PC-9 (cell line): ENCODE measurements around the gene TNFRSF8. TPM values are rescaled to one million over a fixed set of nuclear protein-coding genes. Genes with fewer than 3 reads are reported as not detected.
"Not testable (repeated sequence)": the region's sequence is repeated elsewhere in the genome, so short reads cannot be mapped to it uniquely, and the experiment has no call there.

ENCODE experiments used
- BruUV-seq: library from RNA; stranded (reverse); fragments of 400-500 nt; replicated peaks from 2 replicates; lab custom pipeline; 2021; lab: Mats Ljungman, UMichigan
- CTCF ChIA-PET: fragments of 300-600 bp; sonication (Branson Sonifier 250); formaldehyde crosslinking; loops from one replicate; lab custom pipeline; 2022; ENCODE audit warnings: antibody characterized with exemption; lab: Charles Lee
- POLR2A ChIA-PET: fragments of 300-600 bp; sonication (Branson Sonifier 250); formaldehyde crosslinking; loops from one replicate; lab custom pipeline; 2022; ENCODE audit warnings: antibody characterized with exemption; ENCODE audit not compliant: unreplicated experiment; lab: Charles Lee
- DNase-seq, 2 experiments: peaks; one replicate each; pipeline versions ENCODE4 v3.0.0 to v3.0.0-alpha.2; 2015 to 2022; ENCODE audit warnings: mixed read lengths in 1 of 2
- H2AFZ ChIP-seq: fragments of 200-600 bp; sonication (generic); 2 replicates; pipeline ENCODE4 v1.8.1; 2017; ENCODE audit warnings: antibody characterized with exemption
- H3F3A ChIP-seq: fragments of 200-600 bp; sonication (generic); 2 replicates; pipeline ENCODE4 v1.8.1; 2017; ENCODE audit warnings: antibody characterized with exemption, mild to moderate bottlenecking, low read depth; ENCODE audit not compliant: insufficient read depth
- H3K27ac ChIP-seq: fragments of 200-600 bp; sonication (generic); 2 replicates; pipeline ENCODE4 v1.6.1; 2016; ENCODE audit warnings: mixed run types
- H3K27me3 ChIP-seq: fragments of 200-600 bp; sonication (generic); 2 replicates; pipeline ENCODE4 v1.6.1; 2016; ENCODE audit warnings: low read depth, mixed run types; ENCODE audit not compliant: insufficient read depth
- H3K36me3 ChIP-seq: fragments of 200-600 bp; sonication (generic); 2 replicates; pipeline ENCODE4 v1.6.1; 2016; ENCODE audit warnings: low read depth, mixed run types
- H3K4me1 ChIP-seq: fragments of 200-600 bp; sonication (generic); replicated peaks from 2 replicates; pipeline ENCODE4 v1.6.1; 2016; ENCODE audit warnings: mixed run types; ENCODE audit not compliant: insufficient read depth
- H3K4me2 ChIP-seq: fragments of 200-600 bp; sonication (generic); 2 replicates; pipeline ENCODE4 v1.6.1; 2017; ENCODE audit warnings: mixed run types
- H3K4me3 ChIP-seq: fragments of 200-600 bp; sonication (generic); 2 replicates; pipeline ENCODE4 v1.6.1; 2016; ENCODE audit warnings: mixed run types
- H3K79me2 ChIP-seq: fragments of 200-600 bp; sonication (generic); 2 replicates; pipeline ENCODE4 v1.6.1; 2017; ENCODE audit warnings: low read depth, mixed run types
- H3K9me2 ChIP-seq: fragments of 200-600 bp; sonication (generic); 2 replicates; pipeline ENCODE4 v1.8.1; 2017; ENCODE audit warnings: mild to moderate bottlenecking; ENCODE audit not compliant: insufficient read depth
- H3K9me3 ChIP-seq: fragments of 200-600 bp; sonication (generic); 2 replicates; pipeline ENCODE4 v1.8.1; 2016; ENCODE audit warnings: low read depth; ENCODE audit not compliant: insufficient read depth
- H4K20me1 ChIP-seq: fragments of 200-600 bp; sonication (generic); 2 replicates; pipeline ENCODE4 v1.8.1; 2017; ENCODE audit not compliant: insufficient read depth
- EZH2 ChIP-seq: fragments of 200-600 bp; sonication (generic); IDR thresholded peaks from 2 replicates; pipeline ENCODE4 v1.8.0; 2017; ENCODE audit warnings: antibody characterized with exemption, low read depth
- intact Hi-C: fragments of 100-400 bp; cut with micrococcal nuclease; formaldehyde crosslinking; loops from one replicate; pipeline ENCODE4 v1.10.0; 2022; ENCODE audit not compliant: unreplicated experiment
- total RNA-seq: library from RNA; stranded (reverse); gene quantifications from 2 replicates; pipeline ENCODE4 v1.2.3, GENCODE V29; 2021
- TF ChIP-seq, protein P1 (sequence below): fragments of 200-600 bp; sonication (generic); conservative IDR thresholded peaks from 2 replicates; pipeline ENCODE4 v1.6.1; 2017; ENCODE audit warnings: mixed run types, antibody characterized with exemption, mild to moderate bottlenecking, moderate library complexity

Gene TNFRSF8
- total RNA-seq, 1 experiment from 2014 or later, result not detected

DNA sequence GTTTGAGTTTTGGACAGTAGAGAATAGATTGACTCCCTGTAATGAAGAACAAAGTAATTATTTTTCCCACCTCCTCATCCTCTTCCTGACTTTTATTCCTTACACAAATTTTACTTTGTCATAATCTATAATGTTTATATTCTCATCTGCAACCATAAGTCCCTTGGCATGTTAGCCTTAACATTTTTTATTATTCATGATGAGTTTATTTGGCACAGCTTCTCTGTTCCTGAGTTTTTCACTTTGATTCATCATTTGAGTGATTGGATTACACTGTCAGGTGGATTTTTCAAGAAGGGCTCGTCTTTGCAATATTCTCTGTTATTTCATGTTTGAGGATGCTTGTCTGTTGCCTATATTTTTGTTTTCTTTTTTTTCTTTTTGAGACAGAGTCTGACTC, 35.7 kb downstream of the TNFRSF8 start:
- Histone ChIP-seq H3K36me3 (no peaks in the 10 kb centered on the region), H3K79me2 (no peaks in the 10 kb centered on the region), H3K4me1 (no peaks in the 10 kb centered on the region), H4K20me1 (no peaks in the 10 kb centered on the region), H3F3A (no peaks in the 10 kb centered on the region), H3K4me2 (no peak overlapping the region), H3K27me3 (no peaks in the 10 kb centered on the region), H3K9me2 (no peaks in the 10 kb centered on the region), H3K27ac (no peak overlapping the region), H3K4me3 (no peak overlapping the region), H2AFZ (no peak overlapping the region), H3K9me3 (no peaks in the 10 kb centered on the region)
- DNase-seq, result no peak
- BruUV-seq, result no TSS peak
- POLR2A ChIA-PET, result interaction anchor here (0.7 kb wide), 1 partner anchor 14 kb away, joined by 7 read pairs; no protein-coding TSS in a partner anchor
- intact Hi-C loops, result no loop called here
- TF ChIP-seq, protein P1, sequence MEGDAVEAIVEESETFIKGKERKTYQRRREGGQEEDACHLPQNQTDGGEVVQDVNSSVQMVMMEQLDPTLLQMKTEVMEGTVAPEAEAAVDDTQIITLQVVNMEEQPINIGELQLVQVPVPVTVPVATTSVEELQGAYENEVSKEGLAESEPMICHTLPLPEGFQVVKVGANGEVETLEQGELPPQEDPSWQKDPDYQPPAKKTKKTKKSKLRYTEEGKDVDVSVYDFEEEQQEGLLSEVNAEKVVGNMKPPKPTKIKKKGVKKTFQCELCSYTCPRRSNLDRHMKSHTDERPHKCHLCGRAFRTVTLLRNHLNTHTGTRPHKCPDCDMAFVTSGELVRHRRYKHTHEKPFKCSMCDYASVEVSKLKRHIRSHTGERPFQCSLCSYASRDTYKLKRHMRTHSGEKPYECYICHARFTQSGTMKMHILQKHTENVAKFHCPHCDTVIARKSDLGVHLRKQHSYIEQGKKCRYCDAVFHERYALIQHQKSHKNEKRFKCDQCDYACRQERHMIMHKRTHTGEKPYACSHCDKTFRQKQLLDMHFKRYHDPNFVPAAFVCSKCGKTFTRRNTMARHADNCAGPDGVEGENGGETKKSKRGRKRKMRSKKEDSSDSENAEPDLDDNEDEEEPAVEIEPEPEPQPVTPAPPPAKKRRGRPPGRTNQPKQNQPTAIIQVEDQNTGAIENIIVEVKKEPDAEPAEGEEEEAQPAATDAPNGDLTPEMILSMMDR, result no peak
- TF ChIP-seq EZH2, result no peak
- CTCF ChIA-PET, result no interaction called here

DNA sequence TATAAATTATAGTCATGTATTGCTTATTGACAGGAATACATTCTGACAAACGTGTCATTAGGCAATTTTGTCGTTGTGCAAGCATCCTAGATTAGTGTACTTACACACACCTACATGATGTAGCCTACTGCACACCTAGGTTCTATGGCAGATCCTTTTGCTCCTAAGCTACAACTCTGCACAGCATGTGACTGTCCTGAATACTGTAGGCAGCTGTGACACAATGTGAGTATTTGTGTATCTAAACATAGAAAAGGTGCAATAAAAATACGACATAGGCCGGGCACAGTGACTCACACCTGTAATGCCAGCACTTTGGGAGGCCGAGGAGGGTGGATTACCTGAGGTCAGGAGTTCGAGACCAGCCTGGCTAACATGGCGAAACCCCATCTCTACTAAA, 36.5 kb downstream of the TNFRSF8 start:
- intact Hi-C loops, result no loop called here
- H3K4me3 ChIP-seq, result no peak overlapping the region
- ChIA-PET POLR2A (no interaction called here), CTCF (no interaction called here)
- no peaks in the 10 kb centered on the region for H3K9me2 ChIP-seq
- H3K27ac ChIP-seq, result no peak overlapping the region
- no peak for TF ChIP-seq EZH2
- TF ChIP-seq, protein P1, result no peak
- H3K79me2 ChIP-seq, result no peaks in the 10 kb centered on the region
- no peaks in the 10 kb centered on the region for H3K9me3 ChIP-seq
- H4K20me1 ChIP-seq, result no peaks in the 10 kb centered on the region
- no TSS peak for BruUV-seq
- no peaks in the 10 kb centered on the region for H3F3A ChIP-seq
- no peak overlapping the region for H3K4me2 ChIP-seq
- no peak overlapping the region for H2AFZ ChIP-seq
- no peaks in the 10 kb centered on the region for H3K27me3 ChIP-seq
- DNase-seq, result no peak
- H3K4me1 ChIP-seq, result no peaks in the 10 kb centered on the region
- H3K36me3 ChIP-seq, result no peaks in the 10 kb centered on the region

DNA sequence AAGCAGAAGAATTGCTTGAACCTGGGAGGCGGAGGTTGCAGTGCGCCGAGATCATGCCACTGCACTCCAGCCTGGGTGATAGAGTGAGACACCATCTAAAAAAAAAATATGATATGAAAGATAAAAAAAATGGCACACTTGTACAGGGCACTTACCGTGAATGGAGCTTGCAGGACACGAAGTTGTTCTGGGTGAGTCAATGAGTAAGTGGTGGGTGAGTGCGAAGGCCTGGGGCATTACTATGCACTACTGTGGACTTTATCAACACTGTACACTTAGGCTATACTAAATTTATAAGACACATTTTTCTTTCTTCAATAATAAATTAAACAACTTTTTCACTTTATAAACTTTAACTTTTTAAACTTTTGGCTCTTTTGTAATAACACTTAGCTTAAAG, 37.0 kb downstream of the TNFRSF8 start:
- Histone ChIP-seq H3K36me3 (no peaks in the 10 kb centered on the region), H3K4me2 (no peak overlapping the region), H4K20me1 (no peaks in the 10 kb centered on the region), H2AFZ (no peak overlapping the region), H3K79me2 (no peaks in the 10 kb centered on the region), H3K4me1 (no peaks in the 10 kb centered on the region), H3K27me3 (no peaks in the 10 kb centered on the region), H3K27ac (no peak overlapping the region), H3K9me3 (no peaks in the 10 kb centered on the region), H3F3A (no peaks in the 10 kb centered on the region), H3K4me3 (no peak overlapping the region), H3K9me2 (no peaks in the 10 kb centered on the region)
- intact Hi-C loops, result no loop called here
- DNase-seq, result no peak
- ChIA-PET POLR2A (no interaction called here), CTCF (no interaction called here)
- no TSS peak for BruUV-seq
- TF ChIP-seq, protein P1, result no peak
- no peak for TF ChIP-seq EZH2

DNA sequence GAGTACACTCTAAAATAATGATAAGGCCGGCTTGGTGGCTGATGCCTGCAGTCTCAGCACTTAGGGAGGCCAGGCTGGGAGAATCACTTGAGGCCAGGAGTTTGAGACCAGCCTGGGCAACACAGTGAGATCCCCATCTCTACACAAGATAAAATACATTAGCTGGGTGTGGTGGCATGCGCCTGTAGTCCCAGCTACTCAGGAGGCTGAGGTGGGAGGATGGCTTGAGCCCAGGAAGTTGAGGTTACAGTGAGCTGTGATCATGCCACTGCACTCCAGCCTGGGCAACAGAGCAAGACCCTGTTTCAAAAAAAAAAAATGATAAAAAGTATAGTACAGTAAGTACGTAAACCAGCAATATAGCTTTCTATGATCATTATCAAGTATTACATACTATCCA, 38.0 kb downstream of the TNFRSF8 start:
- H3K27ac ChIP-seq, H2AFZ ChIP-seq, H3K4me2 ChIP-seq, H3K9me3 ChIP-seq, POLR2A ChIA-PET, H3K79me2 ChIP-seq, H3K36me3 ChIP-seq, intact Hi-C loops, H3K9me2 ChIP-seq, CTCF ChIA-PET, DNase-seq, H3K27me3 ChIP-seq, BruUV-seq, H4K20me1 ChIP-seq, H3F3A ChIP-seq, H3K4me3 ChIP-seq, H3K4me1 ChIP-seq: not testable (repeated sequence)
